ENCODE measurements around the gene CDC14A. TPM values are rescaled to one million over a fixed set of nuclear protein-coding genes. Genes with fewer than 3 reads are reported as not detected.

The CDC14A gene
- total RNA-seq, 1 experiment from 2014 or later: 9.9 TPM

DNA sequence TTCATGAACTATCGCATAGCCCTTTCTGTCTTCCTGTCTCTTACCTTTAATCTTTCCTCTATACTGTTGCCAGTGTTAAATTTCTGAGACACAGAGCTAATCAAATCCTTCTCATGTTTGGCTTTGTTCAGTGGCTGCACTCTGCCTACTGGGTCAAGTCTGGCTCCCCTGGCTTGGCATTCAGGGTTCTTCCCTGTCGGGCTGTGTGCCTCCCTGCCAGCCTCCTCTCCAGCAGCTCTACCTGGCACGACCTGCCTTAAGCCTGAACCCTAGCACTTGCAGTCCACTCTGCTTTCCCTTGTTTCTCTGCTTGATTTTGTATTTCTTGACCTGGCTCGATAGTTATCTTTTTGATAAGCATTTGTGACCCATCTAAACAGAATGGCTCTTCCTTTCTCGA, 159.5 kb downstream of the CDC14A start:
- in situ Hi-C loops (cut with HindIII; ENCODE audit: low sequenced_read_pairs): no loop called here
- peak; percentile 66 for DNase-seq (ENCODE audit: low spot score)

DNA sequence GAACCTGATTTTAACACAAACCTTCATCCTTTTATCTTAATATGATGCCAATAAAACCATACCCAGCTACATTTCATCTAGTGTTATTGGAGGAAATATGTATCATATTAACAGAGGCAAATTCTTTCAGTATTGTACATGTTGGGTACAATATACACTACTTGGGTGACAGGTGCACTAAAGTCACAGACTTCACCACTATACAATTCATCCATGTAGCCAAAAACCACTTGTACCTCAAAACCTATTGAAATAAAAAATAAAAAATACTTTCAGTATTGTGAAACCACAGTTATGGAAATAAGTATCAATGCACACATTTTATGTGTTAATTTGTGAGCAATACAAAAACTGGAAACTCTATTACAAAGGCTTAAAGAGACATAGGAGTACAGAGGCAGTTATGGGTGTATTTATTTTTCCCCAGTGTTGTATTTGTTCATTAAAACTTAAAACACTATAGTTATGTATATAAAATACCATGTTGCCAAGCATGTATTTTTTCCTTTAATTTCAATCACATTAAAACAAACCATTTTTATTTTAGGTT, 160.6 kb downstream of the CDC14A start:
- in situ Hi-C loops (cut with HindIII; ENCODE audit: low sequenced_read_pairs): no loop called here
- no peak for DNase-seq (ENCODE audit: low spot score)

DNA sequence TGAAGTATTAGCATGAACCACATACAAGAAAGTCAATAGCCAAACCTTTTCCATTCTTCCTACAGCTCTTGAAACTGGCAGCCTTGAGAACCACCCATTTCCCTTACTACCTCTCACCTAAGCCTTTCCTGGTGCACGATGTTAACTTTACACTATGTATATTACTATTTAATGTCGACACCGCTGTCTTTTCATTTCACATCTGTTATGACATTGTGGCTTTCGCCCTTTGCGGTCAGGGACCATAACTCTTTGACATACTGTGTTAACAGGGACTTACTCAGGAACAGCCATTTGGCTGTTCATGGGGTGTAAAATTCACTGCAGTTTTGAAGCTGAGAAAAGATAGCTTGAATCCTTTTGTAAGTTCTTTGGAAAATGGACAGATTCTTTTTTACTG, 164.6 kb downstream of the CDC14A start:
- no peak for DNase-seq (ENCODE audit: low spot score)
- in situ Hi-C loops (cut with HindIII; ENCODE audit: low sequenced_read_pairs): no loop called here

DNA sequence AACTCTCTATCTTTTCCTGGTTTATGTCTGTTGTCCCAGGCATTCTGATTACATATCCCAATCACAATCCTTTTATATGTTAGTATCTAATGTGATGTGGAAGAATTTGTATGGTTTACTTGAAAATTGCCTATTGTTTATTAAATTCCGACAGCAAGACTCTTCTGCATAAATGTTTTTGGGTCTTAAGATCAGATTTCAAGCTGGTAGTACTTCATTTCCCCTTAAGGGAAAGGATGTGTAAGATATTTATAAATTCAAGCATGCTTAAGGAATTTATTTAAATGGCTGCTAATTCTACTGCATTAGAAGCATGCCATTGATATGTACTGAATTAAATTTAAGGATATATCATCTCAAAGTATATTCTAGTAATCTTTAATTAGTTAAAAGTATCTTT, 165.2 kb downstream of the CDC14A start:
- in situ Hi-C loops (cut with HindIII; ENCODE audit: low sequenced_read_pairs): no loop called here
- no peak for DNase-seq (ENCODE audit: low spot score)

DNA sequence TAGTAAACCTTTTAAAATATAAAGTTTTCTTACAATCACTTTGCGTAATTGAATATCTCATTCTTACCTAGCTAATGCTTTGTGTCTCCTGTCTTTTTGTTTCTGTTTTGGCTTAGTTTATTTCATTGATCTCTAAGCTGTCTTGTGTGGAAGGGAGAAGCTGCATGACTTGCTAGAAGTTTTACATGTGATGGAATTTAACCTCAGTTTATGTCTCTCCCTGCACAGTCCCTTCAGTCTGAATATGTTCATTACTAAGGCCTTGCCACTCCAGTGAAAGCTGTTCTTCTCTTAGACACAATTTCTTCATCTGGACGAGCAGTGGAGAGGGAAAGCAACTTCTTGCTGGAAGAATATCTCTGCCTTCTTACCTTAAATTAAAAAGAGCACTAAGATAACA, 165.7 kb downstream of the CDC14A start:
- no peak for DNase-seq (ENCODE audit: low spot score)
- in situ Hi-C loops (cut with HindIII; ENCODE audit: low sequenced_read_pairs): no loop called here

DNA sequence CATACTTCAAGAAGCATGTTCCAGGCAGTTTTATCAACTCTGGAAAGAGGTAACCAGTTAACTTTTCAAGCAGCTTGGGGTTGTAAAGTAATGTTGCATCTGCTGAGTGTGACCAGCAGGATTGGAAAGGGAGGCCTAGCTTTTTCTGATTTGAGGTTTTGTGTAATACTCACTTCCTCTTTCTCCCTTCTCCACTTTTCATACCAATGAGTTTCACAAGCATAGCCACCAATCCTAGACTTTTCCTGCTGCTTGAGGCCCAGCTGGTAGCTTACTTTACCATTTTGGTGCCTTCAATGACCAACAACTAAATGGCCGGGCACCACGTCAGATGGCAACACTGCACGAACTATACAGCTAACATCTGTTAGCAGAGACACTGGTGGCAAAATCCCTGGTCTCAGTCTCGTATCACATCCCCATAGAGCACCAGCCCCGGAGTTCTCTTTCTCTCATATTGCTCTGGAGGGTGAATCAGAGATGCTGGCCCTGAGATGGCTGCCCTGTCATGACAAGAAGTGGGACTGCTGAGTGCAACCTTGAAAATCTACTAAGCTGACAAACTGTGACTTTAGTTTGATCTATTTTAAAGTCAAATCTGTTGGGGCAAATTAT, 170.8 kb downstream of the CDC14A start:
- in situ Hi-C loops (cut with HindIII; ENCODE audit: low sequenced_read_pairs): no loop called here
- no peak for DNase-seq (ENCODE audit: low spot score)

DNA sequence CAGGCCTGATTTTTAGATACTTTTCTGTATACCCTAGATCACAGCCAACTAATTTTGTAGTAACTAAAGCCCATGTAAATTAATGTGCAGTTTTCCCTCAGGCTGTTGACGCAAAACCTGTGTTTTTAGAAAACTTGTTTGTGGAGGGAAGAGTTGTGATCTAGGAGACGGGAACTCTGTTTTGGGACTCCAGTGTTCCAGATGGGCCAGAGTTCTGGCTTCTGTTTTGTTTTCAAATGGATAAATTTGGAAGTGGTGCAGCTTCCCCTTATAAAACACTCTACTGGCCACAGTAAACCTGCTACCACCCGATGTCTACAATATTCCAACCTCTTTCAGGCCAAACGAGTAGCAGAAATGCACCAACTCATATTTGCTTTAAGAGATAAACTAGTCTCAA, 172.0 kb downstream of the CDC14A start:
- DNase-seq (ENCODE audit: low spot score): no peak
- in situ Hi-C loops (cut with HindIII; ENCODE audit: low sequenced_read_pairs): no loop called here

DNA sequence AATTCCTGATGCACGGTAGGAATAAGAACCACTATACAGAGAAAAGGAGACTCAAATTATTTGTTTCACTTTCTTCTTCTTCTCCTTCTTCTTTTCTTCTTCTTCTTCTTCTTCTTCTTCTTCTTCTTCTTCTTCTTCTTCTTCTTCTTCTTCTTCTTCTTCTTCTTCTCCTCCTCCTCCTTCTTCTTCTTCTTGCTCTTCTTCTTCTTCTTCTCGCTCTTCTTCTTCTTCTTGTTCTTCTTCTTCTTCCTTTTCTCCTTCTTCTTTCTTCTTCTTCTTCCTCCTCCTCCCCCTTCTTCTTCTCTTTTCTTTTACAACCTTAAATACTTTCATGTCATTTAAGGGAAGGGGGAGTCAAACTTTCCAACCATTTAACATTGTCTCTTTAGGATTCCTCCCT, 174.6 kb downstream of the CDC14A start:
- no peak for DNase-seq (ENCODE audit: low spot score)
- in situ Hi-C loops (cut with HindIII; ENCODE audit: low sequenced_read_pairs): no loop called here

DNA sequence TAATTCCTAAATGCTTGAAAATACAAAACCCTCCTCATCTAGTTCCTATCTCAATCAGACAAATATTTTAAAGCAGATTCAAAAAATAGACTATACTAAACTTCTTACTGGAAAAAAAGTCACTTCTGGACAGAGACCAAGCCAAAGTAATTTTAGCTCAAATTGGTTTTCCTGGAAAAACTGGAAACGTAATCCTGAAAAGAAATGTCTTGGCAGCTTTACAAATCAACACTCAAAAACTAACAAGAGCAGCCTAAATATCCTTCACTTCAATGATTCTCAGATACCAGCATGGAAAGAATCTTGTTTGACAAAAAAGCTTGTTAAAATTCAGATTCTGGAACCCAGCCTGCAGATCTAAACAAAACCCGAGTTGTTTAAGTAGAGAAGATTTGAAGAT, 176.6 kb downstream of the CDC14A start:
- DNase-seq (ENCODE audit: low spot score): no peak
- in situ Hi-C loops (cut with HindIII; ENCODE audit: low sequenced_read_pairs): no loop called here

DNA sequence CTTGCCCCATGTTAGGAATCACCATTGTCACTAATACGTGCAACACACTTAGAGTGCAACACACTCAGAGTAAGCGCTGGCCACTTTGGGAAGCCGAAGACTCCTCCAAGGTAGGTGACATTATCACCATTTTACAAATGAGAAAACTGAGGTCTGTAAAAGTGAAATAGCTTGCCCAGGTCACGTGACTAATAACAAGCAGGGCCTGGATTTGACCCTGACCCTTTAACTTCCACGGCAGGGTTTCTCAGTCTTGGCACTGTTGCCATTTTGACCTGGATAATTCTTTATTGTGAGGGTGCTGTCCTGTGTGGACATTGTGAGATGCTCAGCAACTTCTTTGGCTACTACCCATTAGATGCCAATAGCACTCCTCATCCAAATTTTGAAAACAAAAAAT, 177.8 kb downstream of the CDC14A start:
- no peak for DNase-seq (ENCODE audit: low spot score)
- in situ Hi-C loops (cut with HindIII; ENCODE audit: low sequenced_read_pairs): no loop called here

DNA sequence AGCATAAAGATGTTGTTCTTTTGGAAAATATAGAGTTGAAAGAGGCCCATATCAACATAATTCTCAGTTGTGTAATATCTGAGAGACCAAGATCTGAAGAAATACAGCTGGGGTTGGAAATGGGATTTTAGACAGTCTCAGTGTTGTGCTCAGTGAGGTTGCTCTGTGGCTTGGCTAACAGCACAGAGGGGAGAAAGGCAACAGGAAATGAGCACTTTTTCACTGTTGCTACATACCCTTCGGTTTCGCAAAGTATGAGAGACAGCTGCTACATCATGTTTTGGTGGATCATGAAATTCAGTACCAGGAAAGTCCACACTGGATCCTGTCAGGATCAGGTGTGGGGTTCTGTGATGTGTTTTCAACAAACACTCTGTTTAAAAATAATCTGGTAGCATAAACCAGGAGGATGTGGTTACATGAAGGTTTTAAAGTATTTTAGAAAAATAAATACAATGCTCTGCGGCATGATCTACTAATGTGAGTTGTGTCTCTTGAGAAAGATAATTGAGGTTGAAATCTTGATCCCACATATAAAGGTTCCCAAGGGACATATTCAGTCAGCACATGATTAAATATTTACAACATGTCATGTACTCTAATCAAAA, 178.7 kb downstream of the CDC14A start:
- in situ Hi-C loops (cut with HindIII; ENCODE audit: low sequenced_read_pairs): no loop called here
- no peak for DNase-seq (ENCODE audit: low spot score)

DNA sequence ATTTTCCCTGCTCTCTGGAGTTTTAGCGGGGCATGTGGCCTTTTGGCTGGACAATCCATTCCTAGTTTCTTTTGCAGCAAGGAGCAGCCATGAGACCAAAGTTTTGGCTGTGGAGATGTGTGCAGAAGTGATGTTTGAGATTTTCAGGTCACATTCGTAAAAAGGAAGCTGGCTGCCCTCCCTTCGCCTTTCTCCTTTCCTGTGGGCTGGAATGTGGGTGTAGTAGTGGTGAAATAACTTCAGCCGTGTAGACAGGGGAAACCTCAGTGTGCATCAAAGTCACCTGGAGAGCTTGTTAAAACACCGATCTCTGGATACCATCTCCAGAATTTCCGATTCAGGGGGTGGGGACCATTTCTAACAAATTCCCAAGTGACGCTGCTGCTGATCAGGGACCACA, 180.3 kb downstream of the CDC14A start:
- DNase-seq (ENCODE audit: low spot score): no peak

DNA sequence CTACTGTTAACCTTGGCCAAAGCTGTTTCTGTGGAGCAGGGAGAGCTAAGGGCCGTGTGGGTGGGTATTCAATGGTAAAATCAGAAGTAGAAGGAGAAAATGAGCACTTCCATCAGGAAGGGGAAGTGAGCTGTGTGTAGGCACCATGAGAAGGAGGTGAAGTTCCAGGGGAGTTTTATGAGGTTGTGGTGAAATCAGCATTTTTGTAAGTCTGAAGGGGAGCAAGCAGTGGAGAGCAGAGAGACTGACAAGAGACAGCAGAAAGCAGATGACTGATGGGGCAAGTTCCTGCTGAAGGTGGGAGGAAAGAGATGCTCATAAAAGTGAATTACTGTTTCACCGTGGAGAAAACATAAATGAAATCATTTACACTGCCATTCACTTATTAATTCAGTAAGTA, 183.0 kb downstream of the CDC14A start:
- no peak for DNase-seq (ENCODE audit: low spot score)
- in situ Hi-C loops (cut with HindIII; ENCODE audit: low sequenced_read_pairs): no loop called here

More for the DNA sequence above, 180.3 kb downstream of the CDC14A start:
- in situ Hi-C loops (cut with HindIII; ENCODE audit: low sequenced_read_pairs): no loop called here

DNA sequence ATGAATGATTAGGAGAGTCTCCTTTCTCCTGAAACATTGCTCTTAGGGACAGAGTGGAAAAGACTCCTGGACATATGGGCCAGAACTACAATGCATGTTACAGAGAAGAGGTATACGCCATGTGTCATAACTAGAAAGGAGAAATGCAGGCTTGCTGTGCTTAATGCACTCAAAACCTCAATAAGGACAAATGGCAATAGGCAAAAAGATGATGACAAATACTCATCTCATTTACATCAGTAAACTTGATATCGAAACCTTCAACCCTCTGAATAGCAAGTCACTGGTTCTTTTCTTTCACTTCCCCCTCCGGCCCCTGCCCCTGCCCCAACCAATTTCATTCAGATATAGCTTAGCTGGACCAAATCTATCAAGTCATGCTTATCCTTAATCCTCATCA, 183.7 kb downstream of the CDC14A start:
- no peak for DNase-seq (ENCODE audit: low spot score)
- in situ Hi-C loops (cut with HindIII; ENCODE audit: low sequenced_read_pairs): no loop called here

DNA sequence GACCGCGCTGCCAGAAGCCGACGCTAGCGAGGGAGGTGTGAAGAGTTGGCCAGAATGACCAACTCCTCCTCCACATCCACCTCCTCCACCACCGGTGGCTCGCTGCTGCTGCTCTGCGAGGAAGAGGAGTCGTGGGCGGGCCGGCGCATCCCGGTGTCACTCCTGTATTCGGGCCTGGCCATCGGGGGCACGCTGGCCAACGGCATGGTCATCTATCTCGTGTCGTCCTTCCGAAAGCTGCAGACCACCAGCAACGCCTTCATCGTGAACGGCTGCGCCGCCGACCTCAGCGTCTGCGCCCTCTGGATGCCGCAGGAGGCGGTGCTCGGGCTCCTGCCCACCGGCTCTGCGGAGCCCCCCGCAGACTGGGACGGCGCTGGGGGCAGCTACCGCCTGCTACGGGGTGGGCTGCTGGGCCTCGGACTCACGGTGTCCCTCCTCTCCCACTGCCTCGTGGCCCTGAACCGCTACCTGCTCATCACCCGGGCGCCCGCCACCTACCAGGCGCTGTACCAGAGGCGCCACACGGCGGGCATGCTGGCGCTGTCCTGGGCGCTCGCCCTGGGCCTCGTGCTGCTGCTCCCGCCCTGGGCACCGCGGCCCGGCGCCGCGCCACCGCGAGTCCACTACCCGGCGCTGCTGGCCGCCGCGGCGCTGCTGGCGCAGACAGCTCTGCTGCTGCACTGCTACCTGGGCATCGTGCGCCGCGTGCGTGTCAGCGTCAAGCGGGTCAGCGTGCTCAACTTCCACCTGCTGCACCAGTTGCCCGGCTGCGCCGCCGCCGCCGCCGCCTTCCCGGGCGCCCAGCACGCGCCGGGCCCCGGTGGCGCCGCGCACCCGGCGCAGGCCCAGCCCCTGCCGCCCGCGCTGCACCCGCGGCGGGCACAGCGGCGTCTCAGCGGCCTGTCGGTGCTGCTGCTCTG, 186.9 kb downstream of the CDC14A start:
- in situ Hi-C loops (cut with HindIII; ENCODE audit: low sequenced_read_pairs): no loop called here
- DNase-seq (ENCODE audit: low spot score): no peak

DNA sequence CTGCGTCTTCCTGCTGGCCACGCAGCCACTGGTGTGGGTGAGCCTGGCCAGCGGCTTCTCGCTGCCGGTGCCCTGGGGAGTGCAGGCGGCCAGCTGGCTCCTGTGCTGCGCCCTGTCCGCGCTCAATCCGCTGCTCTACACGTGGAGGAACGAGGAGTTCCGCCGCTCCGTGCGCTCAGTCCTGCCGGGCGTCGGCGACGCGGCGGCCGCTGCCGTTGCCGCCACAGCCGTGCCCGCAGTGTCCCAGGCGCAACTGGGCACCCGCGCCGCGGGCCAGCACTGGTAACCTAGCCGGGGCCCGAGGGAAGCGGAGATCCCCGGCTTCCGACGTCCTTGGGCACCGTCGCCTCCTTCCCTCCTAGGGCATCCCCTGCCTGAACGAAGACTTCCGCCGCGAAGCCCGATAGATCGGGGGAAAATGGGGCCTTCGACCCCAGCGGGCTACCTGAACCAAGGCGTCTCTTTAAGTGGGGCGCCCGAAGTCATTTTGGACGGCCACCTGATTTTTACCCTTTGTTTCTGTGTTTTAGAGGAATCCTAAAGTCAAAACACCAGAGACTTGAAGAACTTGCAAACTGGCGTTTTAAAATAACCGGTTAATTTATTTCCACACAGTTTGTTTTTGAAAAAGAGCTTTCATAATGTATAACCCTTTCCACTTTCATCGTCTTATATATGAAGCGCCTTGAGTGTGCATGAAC, 187.7 kb downstream of the CDC14A start:
- no peak for DNase-seq (ENCODE audit: low spot score)
- in situ Hi-C loops (cut with HindIII; ENCODE audit: low sequenced_read_pairs): no loop called here

DNA sequence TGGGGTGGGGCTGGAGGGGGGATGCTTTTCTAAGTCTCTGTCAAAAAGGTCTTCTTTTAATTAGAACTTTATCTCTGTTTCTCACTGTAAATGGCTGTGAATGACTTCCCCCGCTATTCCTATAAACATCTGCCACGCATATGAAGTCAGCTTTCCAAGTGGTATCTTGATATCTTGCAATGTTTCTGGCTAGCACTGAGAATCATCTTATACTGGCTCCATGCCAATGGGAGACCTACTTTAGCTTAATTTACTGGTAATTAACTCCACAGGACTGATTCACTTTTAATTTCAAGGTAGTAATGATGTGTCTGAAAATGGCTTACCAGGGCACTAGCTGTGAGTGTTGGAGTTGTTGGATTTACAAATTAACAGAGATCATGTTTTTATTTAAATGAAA, 190.0 kb downstream of the CDC14A start:
- in situ Hi-C loops (cut with HindIII; ENCODE audit: low sequenced_read_pairs): no loop called here
- no peak for DNase-seq (ENCODE audit: low spot score)

DNA sequence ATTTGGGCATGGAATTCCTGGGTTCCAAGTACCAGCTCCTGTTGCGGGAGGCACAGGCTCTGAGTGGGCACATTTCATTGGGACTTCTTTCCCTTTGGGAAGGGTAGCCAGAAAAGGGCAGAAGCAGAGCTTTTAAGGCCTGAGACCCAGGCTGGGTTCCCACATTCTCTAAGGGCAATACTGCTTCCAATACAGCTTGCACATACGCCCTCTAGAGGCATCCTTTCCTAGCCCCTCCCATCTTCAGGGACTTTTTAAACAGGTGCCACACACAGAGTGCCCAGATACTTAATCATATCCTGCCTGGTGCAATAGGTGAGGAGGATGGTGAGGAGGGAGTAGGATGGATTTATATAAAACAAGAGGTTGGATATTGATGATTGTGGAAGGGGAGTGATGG, 191.3 kb downstream of the CDC14A start:
- in situ Hi-C loops (cut with HindIII; ENCODE audit: low sequenced_read_pairs): no loop called here

DNA sequence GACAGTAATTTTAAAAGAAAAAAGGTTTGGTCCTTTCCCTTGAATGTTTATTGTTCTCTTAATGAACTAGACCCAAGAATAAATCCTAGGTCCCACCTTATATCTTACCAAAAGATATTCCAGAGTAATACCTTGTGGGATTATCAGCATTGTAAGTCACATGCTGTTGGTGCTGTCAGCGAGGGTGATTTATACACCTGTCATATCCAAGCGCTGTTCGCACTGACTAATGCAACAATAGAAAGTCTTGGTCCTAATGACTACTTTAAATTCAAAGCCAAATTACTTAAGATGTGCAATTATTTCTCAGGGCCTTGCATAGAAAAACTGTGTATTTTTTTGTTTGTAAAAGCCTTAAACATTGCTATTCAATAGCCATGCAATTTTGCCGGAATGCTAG, 192.5 kb downstream of the CDC14A start:
- no peak for DNase-seq (ENCODE audit: low spot score)
- in situ Hi-C loops (cut with HindIII; ENCODE audit: low sequenced_read_pairs): no loop called here

More for the DNA sequence above, 191.3 kb downstream of the CDC14A start:
- no peak for DNase-seq (ENCODE audit: low spot score)

DNA sequence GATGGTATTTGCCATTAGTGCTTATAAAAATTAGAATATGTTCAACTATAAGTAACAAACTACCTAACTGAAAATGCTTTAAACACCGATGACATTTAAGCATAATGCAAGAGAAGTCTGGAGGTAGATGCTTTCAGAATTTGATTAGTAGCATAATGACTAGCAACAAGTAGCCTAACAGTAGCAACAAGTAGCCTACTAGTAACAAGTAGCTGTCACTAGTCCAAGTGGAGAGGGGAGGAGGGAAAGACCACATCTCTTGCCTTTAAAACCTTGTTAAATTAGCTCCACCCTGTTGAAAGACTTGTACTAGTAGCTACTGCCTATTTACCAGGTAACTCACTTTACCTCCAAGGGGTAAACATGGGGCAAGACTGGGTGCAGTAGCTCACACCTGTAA, 193.5 kb downstream of the CDC14A start:
- no peak for DNase-seq (ENCODE audit: low spot score)
- in situ Hi-C loops (cut with HindIII; ENCODE audit: low sequenced_read_pairs): no loop called here
